Caco-2 (cell line): ENCODE results near the gene HOXB4. TPM values are rescaled to one million over a fixed set of nuclear protein-coding genes. Genes with fewer than 3 reads are reported as not detected.

Source experiments
- BruUV-seq: library from RNA; stranded (reverse); fragments of 400-500 nt; replicated peaks from 2 replicates; lab custom pipeline; 2021; lab: Mats Ljungman, UMichigan
- CTCF ChIA-PET: fragments of 300-600 bp; sonication (Branson Sonifier 250); formaldehyde crosslinking; loops from one replicate; lab custom pipeline; 2022; ENCODE audit warnings: antibody characterized with exemption; lab: Charles Lee
- POLR2A ChIA-PET: fragments of 300-600 bp; sonication (Branson Sonifier 250); formaldehyde crosslinking; loops from one replicate; lab custom pipeline; 2022; ENCODE audit warnings: antibody characterized with exemption; lab: Charles Lee
- DNase-seq, 2 experiments: peaks; one replicate each; pipeline versions ENCODE4 v3.0.0 to v3.0.0-alpha.2; 2020 to 2022
- H3K27me3 ChIP-seq: replicated peaks from 2 replicates; pipeline ENCODE4 v1.6.0; 2011; ENCODE audit warnings: low read length; ENCODE audit not compliant: control insufficient read depth, insufficient read depth
- H3K36me3 ChIP-seq: 2 replicates; pipeline ENCODE4 v1.5.1; 2011; ENCODE audit warnings: low read length; ENCODE audit not compliant: control insufficient read depth, insufficient read depth
- H3K4me1 ChIP-seq: fragments of 250-450 bp; sonication (Bioruptor Pico); 2 replicates; pipeline ENCODE4 v1.5.1; 2020; ENCODE audit warnings: mild to moderate bottlenecking
- H3K4me3 ChIP-seq: 2 replicates; pipeline ENCODE4 v1.5.1; 2011; ENCODE audit warnings: low read depth, mild to moderate bottlenecking, control low read depth, low read length
- H3K9me3 ChIP-seq: fragments of 250-450 bp; sonication (Bioruptor Pico); 2 replicates; pipeline ENCODE4 v1.5.1; 2020; ENCODE audit warnings: mild to moderate bottlenecking, moderate library complexity
- H3K27ac Mint-ChIP-seq: one replicate; pipeline ENCODE4 v1.8.0; 2022; ENCODE audit warnings: mixed read lengths; ENCODE audit not compliant: unreplicated experiment
- H3K27me3 Mint-ChIP-seq: one replicate; pipeline ENCODE4 v1.8.0; 2022; ENCODE audit warnings: mixed read lengths; ENCODE audit not compliant: insufficient read depth, unreplicated experiment
- H3K36me3 Mint-ChIP-seq: one replicate; pipeline ENCODE4 v1.8.0; 2022; ENCODE audit warnings: mild to moderate bottlenecking, mixed read lengths; ENCODE audit not compliant: insufficient read depth, unreplicated experiment
- H3K4me1 Mint-ChIP-seq: one replicate; pipeline ENCODE4 v1.8.0; 2022; ENCODE audit warnings: low read depth, mixed read lengths; ENCODE audit not compliant: unreplicated experiment
- H3K4me3 Mint-ChIP-seq: one replicate; pipeline ENCODE4 v1.8.0; 2022; ENCODE audit warnings: mild to moderate bottlenecking, moderate library complexity, mixed read lengths; ENCODE audit not compliant: unreplicated experiment
- H3K9me3 Mint-ChIP-seq: one replicate; pipeline ENCODE4 v1.8.0; 2022; ENCODE audit warnings: mixed read lengths; ENCODE audit not compliant: unreplicated experiment
- intact Hi-C: fragments of 100-400 bp; cut with micrococcal nuclease; formaldehyde crosslinking; loops from one replicate; pipeline ENCODE4 v1.10.0; 2022; ENCODE audit not compliant: unreplicated experiment
- total RNA-seq: library from RNA; stranded (reverse); gene quantifications from 2 replicates; pipeline ENCODE4 v1.2.3, GENCODE V29; 2022
- TF ChIP-seq, protein P1 (sequence below), 2 experiments: fragments of 200-600 bp in 1 of 2; IDR thresholded peaks; 1 replicate in 1 of 2; 2 replicates in 1 of 2; pipeline versions ENCODE4 v1.5.1 to v1.8.0; 2011 to 2022; ENCODE audit warnings: antibody characterized with exemption in 1 of 2, control low read depth in 1 of 2, inconsistent platforms in 1 of 2, low read depth in 1 of 2, low read length in 1 of 2, mild to moderate bottlenecking in 1 of 2, moderate library complexity in 1 of 2; ENCODE audit not compliant: insufficient read depth in 1 of 2, severe bottlenecking in 1 of 2, unreplicated experiment in 1 of 2

HOXB4 gene
- total RNA-seq, 1 experiment from 2014 or later, result 3.4 TPM

GRCh38 chr17:48600244-48601098 is 22.3 kb upstream of the HOXB4 start:
- H3K4me1 Mint-ChIP-seq, result peaks cover 41% of the 10 kb centered on the region
- peaks cover 45% of the 10 kb centered on the region for H3K4me1 ChIP-seq
- intact Hi-C loops, result no loop called here
- no peaks in the 10 kb centered on the region for H3K9me3 Mint-ChIP-seq
- H3K9me3 ChIP-seq, result no peaks in the 10 kb centered on the region
- peaks cover 25% of the 10 kb centered on the region for H3K27me3 Mint-ChIP-seq
- H3K27me3 ChIP-seq, result peaks cover 4% of the 10 kb centered on the region
- ChIA-PET POLR2A (no interaction called here), CTCF (interaction anchor here (0.6 to 2.0 kb wide), 8 partner anchors 9 to 552 kb away, joined by 3 to 28 read pairs (median 6); partner anchors contain the start of genes HOXB9 and NFE2L1)
- H3K27ac Mint-ChIP-seq, result no peak overlapping the region
- no peak overlapping the region for H3K4me3 ChIP-seq
- no peaks in the 10 kb centered on the region for H3K36me3 ChIP-seq
- peak overlapping the region; percentile 41 for H3K4me3 Mint-ChIP-seq
- BruUV-seq, result no TSS peak
- peak; percentile 76 to 79 for DNase-seq
- TF ChIP-seq, protein P1, sequence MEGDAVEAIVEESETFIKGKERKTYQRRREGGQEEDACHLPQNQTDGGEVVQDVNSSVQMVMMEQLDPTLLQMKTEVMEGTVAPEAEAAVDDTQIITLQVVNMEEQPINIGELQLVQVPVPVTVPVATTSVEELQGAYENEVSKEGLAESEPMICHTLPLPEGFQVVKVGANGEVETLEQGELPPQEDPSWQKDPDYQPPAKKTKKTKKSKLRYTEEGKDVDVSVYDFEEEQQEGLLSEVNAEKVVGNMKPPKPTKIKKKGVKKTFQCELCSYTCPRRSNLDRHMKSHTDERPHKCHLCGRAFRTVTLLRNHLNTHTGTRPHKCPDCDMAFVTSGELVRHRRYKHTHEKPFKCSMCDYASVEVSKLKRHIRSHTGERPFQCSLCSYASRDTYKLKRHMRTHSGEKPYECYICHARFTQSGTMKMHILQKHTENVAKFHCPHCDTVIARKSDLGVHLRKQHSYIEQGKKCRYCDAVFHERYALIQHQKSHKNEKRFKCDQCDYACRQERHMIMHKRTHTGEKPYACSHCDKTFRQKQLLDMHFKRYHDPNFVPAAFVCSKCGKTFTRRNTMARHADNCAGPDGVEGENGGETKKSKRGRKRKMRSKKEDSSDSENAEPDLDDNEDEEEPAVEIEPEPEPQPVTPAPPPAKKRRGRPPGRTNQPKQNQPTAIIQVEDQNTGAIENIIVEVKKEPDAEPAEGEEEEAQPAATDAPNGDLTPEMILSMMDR (IDR thresholded peaks at IDR 0.05; ENCODE audit: insufficient read depth in 1 of 2, low read depth in 1 of 2, low read length in 1 of 2, severe bottlenecking in 1 of 2, unreplicated experiment in 1 of 2), result peak in 1 of 2 experiments; percentile 0
- no peaks in the 10 kb centered on the region for H3K36me3 Mint-ChIP-seq

- Histone ChIP-seq H3K27me3 (peaks cover 4% of the 10 kb centered on the region), H3K4me3 (no peak overlapping the region), H3K4me1 (peaks cover 45% of the 10 kb centered on the region), H3K9me3 (no peaks in the 10 kb centered on the region), H3K36me3 (no peaks in the 10 kb centered on the region)
- DNase-seq, result no peak
- no TSS peak for BruUV-seq
- TF ChIP-seq, protein P1 (IDR thresholded peaks at IDR 0.05; ENCODE audit: insufficient read depth in 1 of 2, low read depth in 1 of 2, low read length in 1 of 2, severe bottlenecking in 1 of 2, unreplicated experiment in 1 of 2), result no peak
- Mint-ChIP-seq H3K27me3 (peaks cover 22% of the 10 kb centered on the region), H3K27ac (no peak overlapping the region), H3K4me3 (no peak overlapping the region), H3K4me1 (peaks cover 41% of the 10 kb centered on the region), H3K36me3 (no peaks in the 10 kb centered on the region), H3K9me3 (no peaks in the 10 kb centered on the region)
- intact Hi-C loops, result no loop called here
- POLR2A ChIA-PET, result interaction anchor here (0.5 kb wide), 1 partner anchor 205 kb away, joined by 3 read pairs; no protein-coding TSS in a partner anchor
- CTCF ChIA-PET, result interaction anchor here (0.5 to 1.4 kb wide), 2 partner anchors 19 to 208 kb away, joined by 3 read pairs; no protein-coding TSS in a partner anchor
Observed at GRCh38 chr17:48599354-48599753, 21.2 kb upstream of the HOXB4 start.

DNA sequence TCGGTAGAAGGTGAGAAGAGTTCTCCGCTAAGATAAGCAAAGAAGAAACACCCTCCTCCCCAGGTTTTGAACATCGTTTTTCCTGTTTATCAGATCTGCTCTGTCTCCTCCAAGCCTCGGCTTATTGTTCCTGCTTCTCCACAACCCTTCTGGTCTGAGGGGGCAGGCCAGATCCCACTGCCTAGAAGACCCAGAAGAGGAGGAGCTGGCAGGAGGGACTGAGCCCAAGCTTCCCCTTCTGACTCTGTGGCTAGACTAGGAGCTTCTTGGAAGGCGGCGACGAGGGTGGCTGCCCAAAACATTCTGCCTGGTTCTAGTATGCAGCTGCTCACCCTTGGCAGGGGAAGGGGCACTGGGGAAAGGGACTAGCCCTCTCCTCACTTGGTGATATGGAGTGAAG is 20.6 kb upstream of the HOXB4 start:
- no peaks in the 10 kb centered on the region for H3K9me3 Mint-ChIP-seq
- H3K27me3 ChIP-seq, result peaks cover 4% of the 10 kb centered on the region
- no peaks in the 10 kb centered on the region for H3K9me3 ChIP-seq
- no peak overlapping the region for H3K4me3 ChIP-seq
- H3K4me3 Mint-ChIP-seq, result peak overlapping the region; percentile 86
- H3K27ac Mint-ChIP-seq, result no peak overlapping the region
- POLR2A ChIA-PET, result interaction anchor here (0.5 kb wide), 1 partner anchor 204 kb away, joined by 3 read pairs; no protein-coding TSS in a partner anchor
- TF ChIP-seq, protein P1 (IDR thresholded peaks at IDR 0.05; ENCODE audit: insufficient read depth in 1 of 2, low read depth in 1 of 2, low read length in 1 of 2, severe bottlenecking in 1 of 2, unreplicated experiment in 1 of 2), result no peak
- CTCF ChIA-PET, result interaction anchor here (0.5 to 1.4 kb wide), 2 partner anchors 20 to 207 kb away, joined by 3 read pairs; no protein-coding TSS in a partner anchor
- peaks cover 41% of the 10 kb centered on the region for H3K4me1 Mint-ChIP-seq
- BruUV-seq, result no TSS peak
- peaks cover 22% of the 10 kb centered on the region for H3K27me3 Mint-ChIP-seq
- H3K36me3 Mint-ChIP-seq, result no peaks in the 10 kb centered on the region
- H3K4me1 ChIP-seq, result peaks cover 45% of the 10 kb centered on the region
- no peaks in the 10 kb centered on the region for H3K36me3 ChIP-seq
- intact Hi-C loops, result no loop called here
- DNase-seq, result no peak
